KOPT-K1 (cell line): ENCODE results near the gene NRXN3.

ENCODE experiments used
- H3K27ac ChIP-seq: fragments of 200-600 bp; sonication (generic); 2 replicates; pipeline ENCODE4 v1.5.1; 2016; ENCODE audit warnings: antibody characterized with exemption, mild to moderate bottlenecking, low read depth, low read length; ENCODE audit not compliant: poor library complexity, severe bottlenecking
- H3K36me3 ChIP-seq: fragments of 200-600 bp; sonication (generic); 2 replicates; pipeline ENCODE4 v1.5.1; 2017; ENCODE audit warnings: antibody characterized with exemption, mild to moderate bottlenecking, low read length, moderate library complexity; ENCODE audit not compliant: insufficient read depth
- H3K9me3 ChIP-seq: fragments of 200-600 bp; sonication (generic); 2 replicates; pipeline ENCODE4 v1.5.1; 2017; ENCODE audit warnings: antibody characterized with exemption, low read length, mild to moderate bottlenecking; ENCODE audit not compliant: insufficient read depth, poor library complexity, severe bottlenecking

Gene NRXN3

GRCh38 chr14:79916281-79916680 is 1746.1 kb downstream of the NRXN3 start:
- H3K27ac ChIP-seq: no peak overlapping the region
- H3K9me3 ChIP-seq: no peaks in the 10 kb centered on the region
- H3K36me3 ChIP-seq: no peaks in the 10 kb centered on the region

GRCh38 chr14:79916892-79917291 is 1746.7 kb downstream of the NRXN3 start:
- Histone ChIP-seq H3K27ac (no peak overlapping the region), H3K36me3 (no peaks in the 10 kb centered on the region), H3K9me3 (no peaks in the 10 kb centered on the region)
